HEK293T (cell line): Measurements from ENCODE around the gene PEX12.
"Not testable (repeated sequence)": the region's sequence is repeated elsewhere in the genome, so short reads cannot be mapped to it uniquely, and the experiment has no call there.

ENCODE experiments used
- CTCF ChIA-PET: fragments of 350-600 bp; formaldehyde crosslinking; extraction: SDS; loops from one replicate; lab custom pipeline; 2021; ENCODE audit warnings: antibody characterized with exemption, inconsistent platforms; lab: Yijun Ruan, JAX
- POLR2A ChIA-PET: fragments of 350-600 bp; formaldehyde crosslinking; extraction: SDS; loops from one replicate; lab custom pipeline; 2020; ENCODE audit warnings: antibody characterized with exemption, inconsistent platforms; lab: Yijun Ruan, JAX
- DNase-seq: peaks from one replicate; pipeline ENCODE4 v3.0.0; 2012; ENCODE audit warnings: mixed read lengths; ENCODE audit errors: extremely low spot score
- ARNT ChIP-seq: fragments of 450-650 bp; IDR thresholded peaks from 2 replicates; pipeline ENCODE4 v1.6.1; 2017; ENCODE audit warnings: mild to moderate bottlenecking
- BHLHE40 ChIP-seq: fragments of 450-650 bp; IDR thresholded peaks from 2 replicates; pipeline ENCODE4 v1.6.1; 2016; ENCODE audit warnings: mild to moderate bottlenecking, moderate library complexity, borderline replicate concordance
- CTBP1 ChIP-seq: fragments of 450-650 bp; IDR thresholded peaks from 2 replicates; pipeline ENCODE4 v1.6.1; 2016; ENCODE audit warnings: borderline replicate concordance
- ELF4 ChIP-seq: fragments of 450-650 bp; IDR thresholded peaks from 2 replicates; pipeline ENCODE4 v1.6.1; 2017; ENCODE audit warnings: antibody characterized with exemption
- FOXA1 ChIP-seq: fragments of 450-650 bp; IDR thresholded peaks from 2 replicates; pipeline ENCODE4 v1.6.1; 2016; ENCODE audit warnings: mild to moderate bottlenecking
- FOXK2 ChIP-seq: fragments of 450-650 bp; IDR thresholded peaks from 2 replicates; pipeline ENCODE4 v1.6.1; 2016; ENCODE audit warnings: mild to moderate bottlenecking
- FOXM1 ChIP-seq: fragments of 450-650 bp; IDR thresholded peaks from 2 replicates; pipeline ENCODE4 v1.6.1; 2017; ENCODE audit warnings: mild to moderate bottlenecking, borderline replicate concordance
- HDGF ChIP-seq: fragments of 450-650 bp; IDR thresholded peaks from 2 replicates; pipeline ENCODE4 v1.6.1; 2017; ENCODE audit warnings: antibody characterized with exemption, borderline replicate concordance
- L3MBTL2 ChIP-seq: fragments of 450-650 bp; conservative IDR thresholded peaks from 2 replicates; pipeline ENCODE4 v1.6.1; 2016; ENCODE audit warnings: mild to moderate bottlenecking
- LEF1 ChIP-seq: fragments of 450-650 bp; IDR thresholded peaks from 2 replicates; pipeline ENCODE4 v1.6.1; 2017; ENCODE audit warnings: mild to moderate bottlenecking, borderline replicate concordance
- NFRKB ChIP-seq: fragments of 450-650 bp; IDR thresholded peaks from 2 replicates; pipeline ENCODE4 v1.6.1; 2016; ENCODE audit warnings: mild to moderate bottlenecking, moderate library complexity
- SP1 ChIP-seq: fragments of 450-650 bp; IDR thresholded peaks from 2 replicates; pipeline ENCODE4 v1.6.1; 2017
- SUZ12 ChIP-seq: fragments of 450-650 bp; IDR thresholded peaks from 2 replicates; pipeline ENCODE4 v1.6.1; 2016; ENCODE audit warnings: mild to moderate bottlenecking
- TARDBP ChIP-seq: fragments of 450-650 bp; IDR thresholded peaks from 2 replicates; pipeline ENCODE4 v1.6.1; 2016
- ZNF384 ChIP-seq: fragments of 450-650 bp; IDR thresholded peaks from 2 replicates; pipeline ENCODE4 v1.6.1; 2016
- TF ChIP-seq, protein P1 (sequence below): fragments of 450-650 bp; IDR thresholded peaks from 2 replicates; pipeline ENCODE4 v1.6.1; 2016

The PEX12 gene

GRCh38 chr17:35568561-35568960 is 9.8 kb downstream of the PEX12 start:
- DNase-seq, result peak; percentile 26
- ChIA-PET POLR2A (interaction anchor here (1.0 to 8.4 kb wide), 10 partner anchors 9 to 240 kb away, joined by 3 to 132 read pairs (median 6); partner anchors contain the start of genes AP2B1, PEX12 and TAF15), CTCF (interaction anchor here (1.7 kb wide), 1 partner anchor 10 kb away, joined by 4 read pairs; the partner anchor contains the start of gene PEX12)
- TF ChIP-seq L3MBTL2 (peak; percentile 20; the same call in 1 of the 2 replicates), FOXK2 (no peak)

- TF ChIP-seq FOXM1, result no peak
- TF ChIP-seq SP1, result no peak
- no peak for TF ChIP-seq ZNF384
- no peak for TF ChIP-seq FOXA1
- TF ChIP-seq HDGF, result no peak
- no peak for TF ChIP-seq FOXK2
- TF ChIP-seq TARDBP, result no peak
- TF ChIP-seq ARNT, result no peak
- no peak for TF ChIP-seq CTBP1
- no peak for TF ChIP-seq BHLHE40
- TF ChIP-seq SUZ12, result no peak
- no peak for TF ChIP-seq NFRKB
- no peak for DNase-seq
- CTCF ChIA-PET, result no interaction called here
- POLR2A ChIA-PET, result interaction anchor here (0.8 to 8.4 kb wide), 9 partner anchors 11 to 1405 kb away, joined by 3 to 132 read pairs (median 5); partner anchors contain the start of genes AP2B1, PEX12, SLFN11 and TAF15
Observed at GRCh38 chr17:35566968-35567367, 11.4 kb downstream of the PEX12 start.

GRCh38 chr17:35563181-35563580 is 15.2 kb downstream of the PEX12 start:
- not testable (repeated sequence) for DNase-seq
- ChIA-PET POLR2A (interaction anchor here (8.4 kb wide), 1 partner anchor 15 kb away, joined by 132 read pairs; the partner anchor contains the start of gene PEX12), CTCF (interaction anchor here (0.7 kb wide), 1 partner anchor 585 kb away, joined by 5 read pairs; no protein-coding TSS in a partner anchor)

DNA sequence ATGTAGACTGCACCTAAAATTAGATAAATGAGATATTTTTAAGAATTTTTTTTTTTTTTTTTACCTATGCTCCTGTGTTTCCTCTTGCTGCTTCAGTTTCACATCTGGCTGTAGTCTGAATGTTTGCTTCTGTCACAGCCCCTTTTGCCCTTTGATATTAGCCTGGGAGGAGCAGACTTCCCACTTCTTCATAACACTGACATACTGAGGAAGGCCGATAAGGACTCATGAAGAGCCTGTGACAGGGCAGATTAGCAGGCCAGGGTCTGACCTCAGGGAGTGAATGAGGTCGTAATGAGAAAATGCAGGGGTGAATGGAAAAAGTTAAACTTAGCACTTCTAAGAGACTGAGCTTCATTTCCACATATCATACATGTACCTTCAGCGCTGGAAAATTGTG is 17.7 kb downstream of the PEX12 start, which contains the start of gene SLFN14:
Gene SLFN14 (minus strand): TSS at position 117 of the 400 bp plus-strand sequence. CDS start 2,757 bp downstream, outside the sequence.
- TF ChIP-seq, protein P1, sequence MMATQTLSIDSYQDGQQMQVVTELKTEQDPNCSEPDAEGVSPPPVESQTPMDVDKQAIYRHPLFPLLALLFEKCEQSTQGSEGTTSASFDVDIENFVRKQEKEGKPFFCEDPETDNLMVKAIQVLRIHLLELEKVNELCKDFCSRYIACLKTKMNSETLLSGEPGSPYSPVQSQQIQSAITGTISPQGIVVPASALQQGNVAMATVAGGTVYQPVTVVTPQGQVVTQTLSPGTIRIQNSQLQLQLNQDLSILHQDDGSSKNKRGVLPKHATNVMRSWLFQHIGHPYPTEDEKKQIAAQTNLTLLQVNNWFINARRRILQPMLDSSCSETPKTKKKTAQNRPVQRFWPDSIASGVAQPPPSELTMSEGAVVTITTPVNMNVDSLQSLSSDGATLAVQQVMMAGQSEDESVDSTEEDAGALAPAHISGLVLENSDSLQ, result no peak
- no peak for TF ChIP-seq LEF1
- no peak for TF ChIP-seq ARNT
- TF ChIP-seq FOXK2, result no peak
- TF ChIP-seq FOXM1, result no peak
- TF ChIP-seq HDGF, result no peak
- TF ChIP-seq CTBP1, result no peak
- no peak for DNase-seq
- POLR2A ChIA-PET, result interaction anchor here (3.0 kb wide), 1 partner anchor 17 kb away, joined by 23 read pairs; the partner anchor contains the start of gene PEX12
- CTCF ChIA-PET, result no interaction called here

GRCh38 chr17:35559495-35560210 is 18.7 kb downstream of the PEX12 start:
- TF ChIP-seq CTBP1 (no peak), FOXM1 (no peak), FOXK2 (no peak), ELF4 (no peak), L3MBTL2 (no peak), SUZ12 (no peak), NFRKB (no peak), FOXA1 (no peak), ZNF384 (no peak), SP1 (no peak), BHLHE40 (no peak)
- TF ChIP-seq, protein P1, result no peak
- DNase-seq, result no peak
- ChIA-PET CTCF (no interaction called here), POLR2A (interaction anchor here (1.2 to 3.0 kb wide), 2 partner anchors 8 to 19 kb away, joined by 7 to 23 read pairs; partner anchors contain the start of gene PEX12)

DNA sequence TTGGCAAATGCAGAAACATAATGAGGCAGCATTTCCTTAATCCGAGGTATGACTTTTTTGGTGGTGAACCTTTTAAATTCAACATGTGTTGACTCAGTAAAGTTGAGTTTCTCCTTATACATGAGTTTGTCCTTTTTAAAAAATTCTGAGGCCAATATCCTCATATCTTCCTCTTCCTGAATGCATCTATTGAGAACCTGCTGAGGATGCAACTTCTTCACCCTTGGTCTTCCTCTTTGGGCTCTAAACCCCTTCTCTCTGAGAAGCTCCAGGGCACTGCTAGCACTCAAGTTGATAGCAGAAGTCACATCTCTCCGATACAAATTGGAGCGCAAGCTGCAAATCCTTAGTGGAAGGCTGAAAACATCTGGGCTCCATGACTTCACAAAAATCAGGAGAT is 21.0 kb downstream of the PEX12 start:
- TF ChIP-seq SUZ12 (no peak), FOXM1 (no peak), CTBP1 (no peak), NFRKB (no peak), SP1 (no peak), BHLHE40 (no peak), ELF4 (no peak)
- ChIA-PET CTCF (no interaction called here), POLR2A (no interaction called here)
- DNase-seq, result no peak

- DNase-seq, result no peak
- ChIA-PET POLR2A (interaction anchor here (2.3 kb wide), 1 partner anchor 12 kb away, joined by 10 read pairs; no protein-coding TSS in a partner anchor), CTCF (interaction anchor here (0.6 to 1.0 kb wide), 3 partner anchors 17 to 195 kb away, joined by 3 to 5 read pairs (median 4); no protein-coding TSS in a partner anchor)
- TF ChIP-seq, protein P1, result no peak
- TF ChIP-seq LEF1, result no peak
- no peak for TF ChIP-seq SP1
- TF ChIP-seq L3MBTL2, result no peak
- no peak for TF ChIP-seq FOXM1
Observed at GRCh38 chr17:35555691-35556090, 22.7 kb downstream of the PEX12 start.
